Liver (tissue), 9 donors: Measurements from ENCODE around the gene CRYL1. TPM values are rescaled to one million over a fixed set of nuclear protein-coding genes. Genes with fewer than 3 reads are reported as not detected.

Experiments used
- DNase-seq: peaks from one replicate; pipeline ENCODE4 v3.0.0-alpha.2; 2017; ENCODE audit warnings: low spot score
- H3K27ac ChIP-seq, 2 donors: one replicate each; pipeline ENCODE4 v1.7.0; 2013; ENCODE audit warnings: inconsistent platforms in 2 of 2, low read length in 2 of 2, control low read depth in 1 of 2, low read depth in 1 of 2, mild to moderate bottlenecking in 1 of 2
- H3K27me3 ChIP-seq, 4 donors: one replicate each; pipeline versions ENCODE4 v1.6.1 to v1.7.0; 2013; ENCODE audit warnings: low read length in 3 of 4, inconsistent platforms in 1 of 4, mild to moderate bottlenecking in 1 of 4, moderate library complexity in 1 of 4; ENCODE audit not compliant: control insufficient read depth in 4 of 4, insufficient read depth in 4 of 4
- H3K36me3 ChIP-seq, 4 donors: one replicate each; pipeline versions ENCODE4 v1.6.1 to v1.7.0; 2013; ENCODE audit warnings: low read length in 3 of 4, mild to moderate bottlenecking in 3 of 4, low read depth in 1 of 4, moderate library complexity in 1 of 4; ENCODE audit not compliant: control insufficient read depth in 4 of 4, insufficient read depth in 3 of 4
- H3K4me1 ChIP-seq, 4 donors: one replicate each; pipeline versions ENCODE4 v1.6.1 to v1.7.0; 2013; ENCODE audit warnings: low read length in 3 of 4, mild to moderate bottlenecking in 3 of 4, moderate library complexity in 1 of 4; ENCODE audit not compliant: control insufficient read depth in 4 of 4, insufficient read depth in 4 of 4
- H3K4me3 ChIP-seq, 3 donors: one replicate each; pipeline versions ENCODE4 v1.6.1 to v1.7.0; 2013; ENCODE audit warnings: low read length in 3 of 3, control low read depth in 1 of 3, low read depth in 1 of 3, mild to moderate bottlenecking in 1 of 3
- H3K9ac ChIP-seq, 2 donors: one replicate each; pipeline ENCODE4 v1.7.0; 2013; ENCODE audit warnings: low read length in 2 of 2, mild to moderate bottlenecking in 2 of 2, moderate library complexity in 2 of 2, control low read depth in 1 of 2, low read depth in 1 of 2
- H3K9me3 ChIP-seq, 4 donors: one replicate each; pipeline versions ENCODE4 v1.6.1 to v1.7.0; 2013; ENCODE audit warnings: low read length in 3 of 4; ENCODE audit not compliant: control insufficient read depth in 4 of 4
- FOXA1 ChIP-seq: IDR thresholded peaks from 2 replicates; pipeline ENCODE4 v1.6.1; 2016; ENCODE audit warnings: antibody characterized with exemption
- HNF4A ChIP-seq, 2 donors: conservative IDR thresholded peaks; 2 replicates each; pipeline ENCODE4 v1.6.1; 2016; ENCODE audit warnings: antibody characterized with exemption in 2 of 2, mild to moderate bottlenecking in 2 of 2
- NR2F2 ChIP-seq: IDR thresholded peaks from 2 replicates; pipeline ENCODE4 v1.6.1; 2016; ENCODE audit warnings: antibody characterized with exemption
- RAD21 ChIP-seq, 2 donors: IDR thresholded peaks; 2 replicates each; pipeline ENCODE4 v1.6.1; 2016; ENCODE audit warnings: antibody characterized with exemption in 2 of 2, mild to moderate bottlenecking in 2 of 2
- RXRA ChIP-seq, 2 donors: IDR thresholded peaks; 2 replicates each; pipeline ENCODE4 v1.6.1; 2017 to 2018; ENCODE audit warnings: antibody characterized with exemption in 2 of 2, mild to moderate bottlenecking in 1 of 2
- TAF1 ChIP-seq: conservative IDR thresholded peaks from 2 replicates; pipeline ENCODE4 v1.6.1; 2016; ENCODE audit warnings: antibody characterized with exemption, mild to moderate bottlenecking
- YY1 ChIP-seq: IDR thresholded peaks from 2 replicates; pipeline ENCODE4 v1.6.1; 2016; ENCODE audit warnings: antibody characterized with exemption, mild to moderate bottlenecking
- WGBS: extraction: QIAGEN DNeasy Blood & Tissue Kit; methylation state at CpG from one replicate; pipeline ENCODE4 v1.1.7; 2013; 5-methylcytosine and 5-hydroxymethylcytosine counted together
- polyA plus RNA-seq, 2 donors: library from polyadenylated mRNA; stranded (reverse) in 1 of 2; unstranded in 1 of 2; fragments of 200-250 nt in 1 of 2; fragments of >200 nt in 1 of 2; fragmentation: Nextera tagmentation in 1 of 2; extraction: Ambion mirVana in 1 of 2; gene quantifications; one replicate each; pipeline versions ENCODE4 v1.2.1 to v1.2.3, GENCODE V29; 2013 to 2015
- total RNA-seq, 2 donors: library from RNA; depleted of rRNA; stranded (reverse); fragments of >200 nt; gene quantifications; one replicate each; pipeline ENCODE4 v1.2.3, GENCODE V29; 2014
- TF ChIP-seq, protein P1 (sequence below): IDR thresholded peaks from 2 replicates; pipeline ENCODE4 v1.6.1; 2016; ENCODE audit warnings: antibody characterized with exemption, mild to moderate bottlenecking
- TF ChIP-seq, protein P2 (sequence below): fragments of 150-350 bp; IDR thresholded peaks from 2 replicates; pipeline ENCODE4 v1.5.1; 2017; ENCODE audit warnings: improper control_type of control experiment, low read depth, low read length; ENCODE audit not compliant: missing input control
- TF ChIP-seq, protein P3 (sequence below): IDR thresholded peaks from 2 replicates; pipeline ENCODE4 v1.6.1; 2016; ENCODE audit warnings: antibody characterized with exemption
- donor health status: healthy.
- donor health status: healthy.
- donor health status: healthy.
- donor health status: healthy.
- donor health status: healthy.

The CRYL1 gene
- total and polyA plus RNA-seq, 4 donors = 87.8 to 179 (median 168) TPM

DNA sequence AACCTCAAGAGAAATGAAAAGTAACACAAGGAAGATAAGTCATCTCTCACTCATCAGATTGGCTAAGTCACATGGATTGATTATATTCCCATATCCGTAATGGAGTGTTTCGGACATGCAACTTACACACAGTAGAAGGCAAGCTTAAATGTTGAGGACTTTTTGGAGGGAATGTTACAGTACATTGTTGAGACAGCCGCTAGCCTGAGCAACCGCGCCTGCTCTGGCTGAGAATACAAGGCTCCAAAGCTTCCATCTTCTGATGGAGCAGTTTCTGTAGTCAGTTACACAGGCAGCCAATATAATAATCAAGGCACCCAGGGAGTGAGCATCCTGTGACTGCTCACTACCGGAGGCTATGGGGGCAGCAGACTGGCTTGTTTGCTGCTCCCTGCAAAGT, 1.0 kb upstream of the CRYL1 start:
- H3K36me3 ChIP-seq = no peaks in the 10 kb centered on the region
- H3K9ac ChIP-seq = peak overlapping the region; percentile 82 to 92
- TF ChIP-seq RXRA (IDR thresholded peaks at IDR 0.05) = no peak
- TF ChIP-seq, protein P1, sequence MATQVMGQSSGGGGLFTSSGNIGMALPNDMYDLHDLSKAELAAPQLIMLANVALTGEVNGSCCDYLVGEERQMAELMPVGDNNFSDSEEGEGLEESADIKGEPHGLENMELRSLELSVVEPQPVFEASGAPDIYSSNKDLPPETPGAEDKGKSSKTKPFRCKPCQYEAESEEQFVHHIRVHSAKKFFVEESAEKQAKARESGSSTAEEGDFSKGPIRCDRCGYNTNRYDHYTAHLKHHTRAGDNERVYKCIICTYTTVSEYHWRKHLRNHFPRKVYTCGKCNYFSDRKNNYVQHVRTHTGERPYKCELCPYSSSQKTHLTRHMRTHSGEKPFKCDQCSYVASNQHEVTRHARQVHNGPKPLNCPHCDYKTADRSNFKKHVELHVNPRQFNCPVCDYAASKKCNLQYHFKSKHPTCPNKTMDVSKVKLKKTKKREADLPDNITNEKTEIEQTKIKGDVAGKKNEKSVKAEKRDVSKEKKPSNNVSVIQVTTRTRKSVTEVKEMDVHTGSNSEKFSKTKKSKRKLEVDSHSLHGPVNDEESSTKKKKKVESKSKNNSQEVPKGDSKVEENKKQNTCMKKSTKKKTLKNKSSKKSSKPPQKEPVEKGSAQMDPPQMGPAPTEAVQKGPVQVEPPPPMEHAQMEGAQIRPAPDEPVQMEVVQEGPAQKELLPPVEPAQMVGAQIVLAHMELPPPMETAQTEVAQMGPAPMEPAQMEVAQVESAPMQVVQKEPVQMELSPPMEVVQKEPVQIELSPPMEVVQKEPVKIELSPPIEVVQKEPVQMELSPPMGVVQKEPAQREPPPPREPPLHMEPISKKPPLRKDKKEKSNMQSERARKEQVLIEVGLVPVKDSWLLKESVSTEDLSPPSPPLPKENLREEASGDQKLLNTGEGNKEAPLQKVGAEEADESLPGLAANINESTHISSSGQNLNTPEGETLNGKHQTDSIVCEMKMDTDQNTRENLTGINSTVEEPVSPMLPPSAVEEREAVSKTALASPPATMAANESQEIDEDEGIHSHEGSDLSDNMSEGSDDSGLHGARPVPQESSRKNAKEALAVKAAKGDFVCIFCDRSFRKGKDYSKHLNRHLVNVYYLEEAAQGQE = no peak
- TF ChIP-seq HNF4A (conservative IDR thresholded peaks at IDR 0.05) = no peak
- TF ChIP-seq, protein P2, sequence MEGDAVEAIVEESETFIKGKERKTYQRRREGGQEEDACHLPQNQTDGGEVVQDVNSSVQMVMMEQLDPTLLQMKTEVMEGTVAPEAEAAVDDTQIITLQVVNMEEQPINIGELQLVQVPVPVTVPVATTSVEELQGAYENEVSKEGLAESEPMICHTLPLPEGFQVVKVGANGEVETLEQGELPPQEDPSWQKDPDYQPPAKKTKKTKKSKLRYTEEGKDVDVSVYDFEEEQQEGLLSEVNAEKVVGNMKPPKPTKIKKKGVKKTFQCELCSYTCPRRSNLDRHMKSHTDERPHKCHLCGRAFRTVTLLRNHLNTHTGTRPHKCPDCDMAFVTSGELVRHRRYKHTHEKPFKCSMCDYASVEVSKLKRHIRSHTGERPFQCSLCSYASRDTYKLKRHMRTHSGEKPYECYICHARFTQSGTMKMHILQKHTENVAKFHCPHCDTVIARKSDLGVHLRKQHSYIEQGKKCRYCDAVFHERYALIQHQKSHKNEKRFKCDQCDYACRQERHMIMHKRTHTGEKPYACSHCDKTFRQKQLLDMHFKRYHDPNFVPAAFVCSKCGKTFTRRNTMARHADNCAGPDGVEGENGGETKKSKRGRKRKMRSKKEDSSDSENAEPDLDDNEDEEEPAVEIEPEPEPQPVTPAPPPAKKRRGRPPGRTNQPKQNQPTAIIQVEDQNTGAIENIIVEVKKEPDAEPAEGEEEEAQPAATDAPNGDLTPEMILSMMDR = no peak
- no peak for TF ChIP-seq RAD21 (IDR thresholded peaks at IDR 0.05)
- TF ChIP-seq TAF1 = no peak
- TF ChIP-seq NR2F2 = no peak
- TF ChIP-seq YY1 = peak; percentile 58
- H3K4me1 ChIP-seq = peaks cover 6 to 21% (median 18%) of the 10 kb centered on the region in 4 donors
- no peaks in the 10 kb centered on the region for H3K27me3 ChIP-seq
- peak overlapping the region; percentile 77 to 96 (median 94) for H3K4me3 ChIP-seq
- H3K9me3 ChIP-seq = no peaks in the 10 kb centered on the region
- peak overlapping the region; percentile 92 to 96 for H3K27ac ChIP-seq
- 27% methylated on average over 6 of the region's 6 CpGs for WGBS
- no peak for DNase-seq

GRCh38 chr13:20525144-20525600, 485 bp downstream of the CRYL1 start:
- TF ChIP-seq FOXA1 (no peak), RXRA (IDR thresholded peaks at IDR 0.05) (peak; percentile 15 to 74)
- no peaks in the 10 kb centered on the region for H3K27me3 ChIP-seq
- peaks cover 6 to 34% (median 29%) of the 10 kb centered on the region in 4 donors for H3K4me1 ChIP-seq
- H3K36me3 ChIP-seq = no peaks in the 10 kb centered on the region
- H3K27ac ChIP-seq = peak overlapping the region; percentile 92 to 96
- H3K4me3 ChIP-seq = peak overlapping the region; percentile 90 to 96 (median 94)
- H3K9ac ChIP-seq = peak overlapping the region; percentile 95 to 97
- under 1% methylated on average over 37 of the region's 37 CpGs for WGBS
- H3K9me3 ChIP-seq = no peaks in the 10 kb centered on the region
- DNase-seq = peak; percentile 49

- DNase-seq = no peak
- Histone ChIP-seq H3K4me3 (no peak overlapping the region), H3K9me3 (no peaks in the 10 kb centered on the region), H3K36me3 (no peaks in the 10 kb centered on the region), H3K4me1 (peaks cover 3 to 48% (median 34%) of the 10 kb centered on the region in 4 donors), H3K27me3 (no peaks in the 10 kb centered on the region), H3K9ac (no peak overlapping the region), H3K27ac (peak overlapping the region; percentile 78 to 89)
- 58% methylated on average over 5 of the region's 5 CpGs for WGBS
- no peak for TF ChIP-seq RAD21 (IDR thresholded peaks at IDR 0.05)
- peak in 1 of 2 donors; percentile 1 for TF ChIP-seq HNF4A (conservative IDR thresholded peaks at IDR 0.05)
- no peak for TF ChIP-seq FOXA1
- TF ChIP-seq, protein P3, sequence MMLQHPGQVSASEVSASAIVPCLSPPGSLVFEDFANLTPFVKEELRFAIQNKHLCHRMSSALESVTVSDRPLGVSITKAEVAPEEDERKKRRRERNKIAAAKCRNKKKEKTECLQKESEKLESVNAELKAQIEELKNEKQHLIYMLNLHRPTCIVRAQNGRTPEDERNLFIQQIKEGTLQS = peak; percentile 13
- peak in 1 of 2 donors; percentile 5 for TF ChIP-seq RXRA (IDR thresholded peaks at IDR 0.05)
- TF ChIP-seq YY1 = peak; percentile 71
These were observed 4.1 kb downstream of the CRYL1 start for GRCh38 chr13:20521364-20522115.
